ENCODE results near the gene GPR68.
"Not testable (repeated sequence)": the region's sequence is repeated elsewhere in the genome, so short reads cannot be mapped to it uniquely, and the experiment has no call there.

GPR68 gene

DNA sequence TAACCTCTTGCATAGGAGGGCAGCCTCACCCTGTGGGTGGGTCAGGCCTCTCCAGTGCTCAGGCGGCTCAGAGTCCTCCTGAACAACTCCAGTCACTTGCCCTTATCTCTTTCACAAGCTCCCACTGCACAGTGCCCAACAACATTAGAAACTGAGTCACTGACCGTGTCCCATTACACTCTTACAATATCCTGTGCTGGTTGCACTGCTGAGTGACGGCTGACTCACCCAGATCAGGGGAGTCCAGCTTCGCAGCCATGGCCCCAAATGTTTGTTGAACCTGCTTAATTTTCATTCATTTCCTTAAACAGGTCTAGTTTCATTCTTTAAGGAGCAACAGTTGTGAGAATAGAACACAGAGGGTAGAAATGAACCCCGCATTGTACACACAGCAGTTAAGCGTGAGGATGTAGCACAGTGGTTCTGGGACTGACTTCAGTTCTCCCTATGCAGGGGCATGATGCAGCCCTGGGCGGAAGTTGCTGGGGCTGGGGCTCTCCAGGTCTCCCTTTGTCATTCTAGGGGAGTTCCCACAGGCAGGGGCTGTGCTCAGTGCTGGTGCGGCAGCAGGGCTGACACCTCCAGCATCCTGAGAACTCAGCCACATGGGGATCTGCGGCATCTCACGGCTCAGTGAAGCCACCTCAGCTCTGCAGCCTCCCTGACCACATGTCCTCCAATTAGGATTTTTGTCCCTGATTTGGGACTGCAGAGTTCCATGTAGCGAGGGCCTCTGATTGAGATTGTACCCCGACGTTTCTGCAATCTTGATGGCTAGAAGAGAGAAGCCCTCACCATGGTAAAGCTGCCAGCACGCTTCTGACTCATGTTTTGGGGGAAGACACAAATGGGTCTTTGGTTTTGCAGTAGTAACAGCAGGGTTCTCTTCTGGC lies 16.1 kb downstream of the GPR68 start:
- DNase-seq, result peak; percentile 87

DNA sequence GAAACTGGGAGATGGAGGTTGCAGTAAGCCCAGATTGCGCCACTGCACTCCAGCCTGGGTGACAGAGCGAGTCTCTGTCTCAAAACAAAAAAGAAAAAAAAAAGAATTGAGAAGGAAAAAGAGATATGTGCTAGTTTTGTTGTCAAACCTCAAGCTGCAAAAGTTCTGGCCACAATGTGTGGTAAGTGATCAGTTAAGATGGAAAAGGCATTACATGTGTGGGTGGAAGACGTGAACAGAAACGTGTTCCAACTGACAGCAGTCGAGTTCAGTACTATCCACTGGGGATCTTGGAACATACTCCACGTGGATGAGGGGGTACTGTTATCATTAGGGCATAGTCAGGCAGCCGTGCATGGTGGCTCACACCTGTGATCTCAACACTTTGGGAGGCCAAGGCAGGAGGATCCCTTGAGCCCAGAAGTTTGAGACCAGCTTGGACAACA lies 17.3 kb downstream of the GPR68 start:
- no peak for DNase-seq

DNA sequence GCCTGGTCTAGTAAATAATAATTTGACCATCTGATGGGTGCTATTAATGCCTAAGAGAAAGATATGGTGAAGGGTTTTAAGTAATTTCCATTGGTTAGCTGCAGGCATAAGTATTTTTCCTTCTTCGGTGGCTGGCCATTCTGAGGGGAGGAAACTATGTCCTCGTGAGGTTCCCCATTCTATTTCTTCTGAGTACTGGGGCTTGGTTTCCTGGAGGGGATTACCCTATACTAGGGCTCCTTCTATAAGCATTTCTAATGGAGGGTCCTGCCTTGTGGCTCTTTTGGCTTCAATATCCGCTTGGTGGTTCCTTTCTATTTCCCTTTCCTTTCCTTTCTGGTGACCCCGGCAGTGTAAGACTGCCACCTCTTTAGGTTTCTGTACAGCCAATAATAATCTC lies 18.1 kb downstream of the GPR68 start:
- DNase-seq, result not testable (repeated sequence)

DNA sequence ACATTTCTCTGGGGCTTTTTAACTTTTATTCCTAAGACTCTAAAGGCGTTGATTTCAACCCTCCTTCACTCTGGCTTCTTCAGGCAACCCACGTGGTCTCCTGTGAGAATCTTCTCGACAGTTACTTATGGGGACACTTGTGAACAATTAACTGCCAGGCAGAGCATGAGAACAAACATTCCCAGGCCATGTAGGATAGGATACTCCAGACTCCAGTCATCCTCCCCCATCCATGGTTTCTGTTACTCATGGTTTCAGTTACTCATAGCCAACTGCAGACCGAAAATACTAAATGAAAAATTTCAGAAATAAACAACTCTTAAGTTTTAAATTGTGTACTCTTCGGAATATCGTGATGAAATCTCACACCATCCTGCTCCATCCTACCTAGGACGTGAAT lies 19.5 kb downstream of the GPR68 start:
- DNase-seq, result no peak

DNA sequence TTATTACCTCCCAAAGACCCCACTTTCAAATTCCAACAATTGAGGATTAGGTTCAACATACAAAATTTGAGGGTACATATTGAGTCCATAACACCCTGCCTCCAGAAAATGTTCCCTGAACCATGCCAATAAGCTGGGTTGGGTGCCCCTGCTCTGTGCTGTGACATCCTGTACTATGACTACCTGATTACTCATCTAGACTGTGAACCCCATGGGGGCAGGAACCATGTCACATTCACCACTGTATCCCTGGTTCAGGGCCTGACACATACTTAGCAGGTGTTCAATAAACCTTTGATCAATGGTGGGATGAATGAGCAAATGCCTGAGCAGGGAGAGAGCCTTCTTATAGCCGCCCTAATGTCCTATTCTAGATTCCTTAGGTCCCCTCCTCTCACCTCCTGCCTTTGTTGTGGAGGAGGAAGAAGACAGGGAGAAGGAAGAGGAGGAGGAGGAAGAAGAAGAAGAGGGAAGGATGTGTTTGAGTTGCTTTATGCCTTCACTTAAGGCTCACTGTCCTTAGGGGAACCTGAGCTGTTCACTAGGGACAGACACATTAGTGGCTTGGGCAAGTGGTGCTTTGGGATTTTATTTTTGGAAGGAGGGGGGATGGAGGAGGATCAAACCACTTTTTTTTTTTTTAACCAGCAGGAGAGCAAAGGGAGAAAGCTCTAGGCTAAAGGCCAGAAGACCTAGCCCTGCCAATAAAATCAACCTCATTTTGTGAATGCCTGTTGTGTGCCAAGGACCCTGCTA lies 21.3 kb downstream of the GPR68 start:
- DNase-seq, result peak; percentile 44

DNA sequence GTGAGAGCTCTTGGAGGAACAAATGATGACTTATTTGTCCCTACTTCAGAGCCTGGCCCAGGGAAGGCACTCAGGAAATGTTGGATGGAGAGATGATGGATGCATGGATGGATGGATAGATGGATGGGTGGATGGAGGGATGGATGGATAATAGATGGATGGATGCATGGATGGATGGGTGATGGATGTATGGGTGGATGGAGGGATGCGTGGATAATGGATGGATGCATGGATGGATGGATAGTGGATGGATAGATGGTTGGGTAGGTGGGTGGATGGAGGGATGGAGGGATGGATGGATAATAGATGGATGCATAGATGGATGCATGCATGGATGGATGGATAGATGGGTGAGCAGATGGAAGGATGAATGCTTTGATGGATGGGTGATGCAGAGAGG lies 23.2 kb downstream of the GPR68 start:
- DNase-seq, result no peak

DNA sequence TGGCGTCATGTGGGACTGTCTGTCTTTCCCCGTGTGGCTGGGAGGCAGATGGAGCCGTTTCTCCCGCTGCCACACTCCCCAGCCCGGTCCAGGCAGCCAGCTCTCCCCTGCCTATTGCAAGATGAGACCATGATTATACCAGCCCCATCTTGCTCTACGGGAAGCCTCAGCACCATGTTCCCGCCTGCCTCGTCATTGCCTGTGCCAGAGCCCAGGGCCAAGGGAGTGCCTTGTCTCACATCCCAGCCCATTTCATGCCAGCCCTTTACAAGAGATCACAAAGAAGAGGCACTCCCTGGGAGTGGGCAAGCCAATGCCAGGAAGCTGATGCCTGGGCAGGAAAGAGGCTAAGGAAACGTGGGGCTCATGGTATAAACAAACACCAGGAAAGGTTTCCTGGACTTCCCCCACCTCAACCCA lies 23.9 kb downstream of the GPR68 start:
- DNase-seq, result no peak

DNA sequence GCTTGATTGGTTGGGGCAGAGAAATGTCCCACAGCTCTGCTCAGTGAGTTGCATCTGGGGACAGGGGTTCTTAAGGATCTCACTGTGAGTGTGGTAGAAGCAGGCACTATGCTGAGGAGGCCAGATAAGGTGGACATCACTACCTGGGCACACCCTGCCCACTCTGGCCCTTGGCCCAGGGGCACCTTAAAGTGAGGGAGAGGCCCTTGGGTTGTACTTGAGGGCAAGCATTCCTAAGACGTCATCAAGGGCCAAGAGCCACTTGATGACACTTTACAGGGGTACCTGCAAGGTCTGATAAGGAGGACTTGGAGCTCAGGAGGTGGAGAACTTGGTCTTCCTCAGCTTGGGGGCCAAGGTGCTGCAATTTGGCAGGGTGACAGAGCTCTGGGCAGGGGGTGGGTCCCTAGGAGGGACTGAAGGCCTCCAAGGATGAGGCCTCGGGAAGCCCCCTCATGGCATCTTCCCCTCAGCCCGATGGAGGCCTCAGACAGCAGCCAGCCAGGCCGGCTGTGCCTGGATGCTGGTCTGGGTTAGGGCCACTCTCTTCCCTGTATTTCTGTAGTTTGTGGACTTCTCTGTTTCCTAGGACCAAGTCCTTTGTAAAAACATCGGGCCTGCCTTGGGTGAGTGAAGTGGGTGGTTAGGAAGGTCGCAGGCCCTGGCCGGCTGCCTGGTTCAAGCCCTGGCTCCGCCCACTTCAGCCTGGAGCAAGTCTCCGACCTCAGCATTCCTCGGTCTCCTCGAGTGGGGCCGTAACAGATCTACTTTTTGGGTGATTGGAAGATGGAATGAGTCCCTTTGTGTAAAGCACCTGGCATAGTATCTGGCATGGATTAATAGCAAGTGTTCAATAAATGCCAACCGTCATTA lies 24.8 kb downstream of the GPR68 start:
- no peak for DNase-seq

DNA sequence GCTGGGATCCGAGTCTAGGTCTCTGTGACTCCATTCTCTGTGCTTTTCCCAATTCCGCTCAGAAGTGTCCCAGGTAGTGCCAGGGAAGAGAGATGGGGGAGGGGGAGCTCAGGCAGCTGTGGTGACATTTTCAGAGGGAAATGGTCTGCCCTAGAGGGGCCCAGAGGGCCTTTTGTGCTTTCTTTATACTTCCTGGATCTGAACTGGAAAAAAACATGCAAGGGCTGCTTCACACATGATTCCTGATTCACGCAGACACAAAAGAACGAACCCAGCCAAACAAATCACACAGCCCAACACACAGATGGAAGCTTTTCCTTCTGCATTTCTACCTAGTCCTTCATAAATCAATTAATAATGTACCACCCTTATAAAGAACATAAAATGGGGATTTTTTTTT lies 26.5 kb downstream of the GPR68 start:
- DNase-seq, result no peak

DNA sequence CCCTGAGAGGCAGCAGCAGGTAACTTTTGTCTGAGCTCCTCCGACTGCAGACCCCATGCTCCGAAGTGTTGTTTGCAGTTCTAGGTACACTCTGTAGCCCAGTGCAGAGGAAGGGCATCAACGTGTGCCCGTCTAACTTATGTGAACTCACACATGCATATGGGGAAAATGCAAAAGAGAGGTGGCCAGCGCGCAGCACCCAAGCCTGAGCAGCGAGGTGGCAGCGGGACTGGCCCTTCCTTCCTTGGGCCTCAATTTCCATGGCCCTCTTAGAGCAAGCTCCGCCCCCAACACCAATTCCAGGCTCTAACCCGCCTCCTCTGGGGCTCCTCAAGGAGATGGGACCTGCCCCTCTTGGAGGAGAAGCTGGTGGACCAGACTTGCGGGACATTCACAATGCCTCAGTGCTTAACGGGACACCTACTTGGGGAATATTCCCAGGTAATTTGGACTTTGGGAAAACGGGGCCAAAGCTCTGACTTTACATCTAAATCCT lies 27.7 kb downstream of the GPR68 start:
- no peak for DNase-seq

DNA sequence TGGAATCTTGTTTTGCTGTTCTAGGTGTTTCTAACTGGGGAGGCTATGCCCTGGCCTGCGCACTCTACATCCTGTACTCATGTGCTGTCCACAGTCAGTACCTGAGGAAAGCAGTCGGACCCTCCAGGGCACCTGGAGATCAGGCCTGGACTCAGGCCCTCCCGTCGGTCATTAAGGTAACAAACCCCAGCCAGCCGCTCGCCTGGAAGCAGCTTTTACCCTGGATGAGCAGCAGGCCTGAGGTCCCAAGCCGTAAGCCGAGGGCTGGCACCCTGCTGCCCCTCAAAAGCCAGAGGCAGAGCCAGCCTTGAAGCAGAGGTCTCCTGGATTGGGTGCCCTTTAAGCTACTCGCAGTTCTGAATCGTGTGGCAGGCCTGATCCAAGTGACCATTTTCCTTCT lies 29.1 kb downstream of the GPR68 start:
- DNase-seq, result no peak

DNA sequence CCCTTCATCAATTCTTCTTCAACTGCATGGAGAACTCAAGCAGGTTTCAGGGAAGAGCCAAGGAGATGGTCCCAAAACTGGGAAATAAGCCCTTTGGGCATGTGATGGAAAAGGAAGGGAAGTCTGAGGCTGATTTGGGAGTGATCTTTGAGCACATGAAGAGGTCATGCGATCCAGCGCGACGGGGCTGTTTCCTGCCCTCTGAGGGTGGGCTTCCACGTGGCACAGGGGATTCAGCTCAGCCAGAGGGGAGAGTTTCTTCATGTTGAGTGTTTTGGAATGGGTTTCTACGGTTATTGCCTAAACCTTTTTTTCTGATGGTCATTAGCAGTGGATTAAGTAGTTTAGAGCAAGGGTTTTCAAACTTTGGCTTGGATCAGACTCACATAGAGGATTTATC lies 30.2 kb downstream of the GPR68 start:
- DNase-seq, result no peak

DNA sequence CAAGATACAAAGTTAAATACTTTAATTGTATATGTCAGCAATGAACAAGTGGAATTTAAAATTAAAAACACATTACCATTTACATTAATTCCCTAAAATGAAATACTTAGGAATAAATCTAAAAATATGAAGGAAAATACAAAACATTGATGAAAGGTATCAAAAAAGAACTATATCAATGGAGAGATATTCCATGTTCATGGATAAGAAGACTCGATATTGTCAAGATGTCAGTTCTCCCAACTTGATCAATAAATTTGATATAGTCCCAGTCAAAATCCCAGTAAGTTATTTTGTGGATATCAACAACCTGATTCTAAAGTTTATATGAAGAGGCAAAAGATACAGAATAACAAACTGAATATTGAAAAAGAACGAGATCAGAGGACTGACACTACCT lies 33.5 kb downstream of the GPR68 start:
- no peak for DNase-seq

DNA sequence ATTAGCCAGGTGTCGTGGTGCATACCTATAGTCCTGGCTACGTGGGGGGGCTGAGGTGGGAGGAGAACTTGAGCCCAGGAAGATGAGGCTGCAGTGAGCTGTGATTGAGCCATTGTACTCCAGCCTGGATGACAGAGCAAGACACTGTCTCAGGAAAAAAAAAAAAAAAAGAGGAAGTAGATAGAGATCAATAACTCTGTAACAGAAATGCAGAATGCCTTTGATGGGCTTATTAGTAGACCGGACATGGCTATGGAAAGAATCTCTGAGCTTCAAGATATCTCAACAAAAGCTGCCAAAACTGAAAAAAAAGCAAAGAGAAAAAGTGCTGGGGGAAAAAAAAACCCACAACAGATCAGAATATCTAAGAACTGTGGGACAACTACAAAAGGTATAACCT lies 37.5 kb downstream of the GPR68 start:
- DNase-seq, result no peak

DNA sequence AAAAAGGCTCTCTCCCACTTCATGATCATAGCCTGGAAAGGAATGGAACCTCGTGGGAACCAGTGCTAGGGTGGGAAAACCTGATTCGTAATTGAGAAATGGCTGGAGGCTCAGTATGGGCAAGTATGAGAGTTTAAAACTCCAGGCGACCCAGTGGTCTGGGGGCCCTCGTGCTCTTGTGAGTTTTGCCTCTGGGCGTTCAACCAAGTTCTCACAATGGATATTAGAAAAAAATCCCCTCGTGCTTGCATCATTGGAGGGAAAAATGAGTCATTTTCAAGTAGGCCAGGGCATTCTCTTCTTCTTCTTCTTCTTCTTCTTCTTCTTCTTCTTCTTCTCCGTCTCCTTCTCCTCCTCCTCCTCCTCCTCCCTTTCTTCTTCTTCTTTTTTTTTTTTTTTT lies 39.0 kb downstream of the GPR68 start:
- DNase-seq, result no peak

DNA sequence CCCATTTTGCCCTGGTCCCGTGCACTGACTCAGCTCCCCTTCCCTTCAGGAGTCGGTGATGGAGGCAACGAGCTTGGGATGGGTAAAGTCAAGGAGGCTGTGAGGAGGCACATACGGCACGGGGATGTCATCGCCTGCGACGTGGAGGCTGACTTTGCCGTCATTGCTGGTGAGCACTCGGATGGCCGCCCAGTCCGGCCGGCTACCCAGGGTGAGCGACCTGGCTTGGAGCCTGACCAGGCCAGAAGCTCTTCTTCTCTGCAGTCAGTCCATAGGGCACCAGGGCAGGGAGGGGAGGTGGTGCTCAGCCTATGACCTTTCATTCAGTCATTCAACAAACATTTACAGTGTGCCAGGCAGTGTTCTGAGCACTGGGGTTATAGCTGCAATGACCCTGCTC lies 39.8 kb downstream of the GPR68 start:
- no peak for DNase-seq

DNA sequence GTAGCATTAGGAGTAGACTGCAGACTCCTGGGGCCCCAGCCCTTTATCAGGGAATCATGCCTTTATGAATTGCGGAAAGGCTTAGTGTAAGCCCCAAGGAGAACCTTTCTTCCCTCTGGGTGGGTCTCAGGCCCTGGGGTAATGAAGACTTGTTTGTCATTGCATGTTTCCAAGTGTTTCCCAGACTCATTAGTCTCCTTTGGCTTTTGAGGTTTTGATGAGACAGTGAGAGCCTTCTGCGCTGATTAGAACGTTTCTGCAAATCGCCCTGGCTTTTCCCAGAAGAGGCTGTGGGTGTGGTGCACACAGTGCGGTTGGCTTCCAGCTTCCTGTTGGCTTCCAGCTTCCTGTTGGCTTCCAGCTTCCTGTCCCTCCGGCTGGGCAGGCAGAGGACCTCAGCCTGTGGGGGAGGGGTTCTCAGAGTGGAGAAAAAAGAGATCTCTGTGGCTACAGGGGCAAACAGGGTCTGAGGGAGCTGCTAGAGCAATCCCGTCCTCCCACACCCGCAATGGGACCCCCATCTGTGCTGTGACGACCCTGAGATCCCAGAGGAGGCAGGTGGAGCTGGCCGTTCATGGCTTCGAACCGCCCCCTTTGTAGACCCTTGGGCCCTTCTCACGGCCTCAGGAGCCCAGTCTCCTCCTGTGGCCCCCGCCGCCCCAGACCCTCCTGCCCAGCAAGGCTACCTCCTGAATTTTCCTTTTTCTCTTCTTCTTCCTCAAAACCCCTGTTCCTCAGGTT lies 42.1 kb downstream of the GPR68 start:
- DNase-seq, result no peak

DNA sequence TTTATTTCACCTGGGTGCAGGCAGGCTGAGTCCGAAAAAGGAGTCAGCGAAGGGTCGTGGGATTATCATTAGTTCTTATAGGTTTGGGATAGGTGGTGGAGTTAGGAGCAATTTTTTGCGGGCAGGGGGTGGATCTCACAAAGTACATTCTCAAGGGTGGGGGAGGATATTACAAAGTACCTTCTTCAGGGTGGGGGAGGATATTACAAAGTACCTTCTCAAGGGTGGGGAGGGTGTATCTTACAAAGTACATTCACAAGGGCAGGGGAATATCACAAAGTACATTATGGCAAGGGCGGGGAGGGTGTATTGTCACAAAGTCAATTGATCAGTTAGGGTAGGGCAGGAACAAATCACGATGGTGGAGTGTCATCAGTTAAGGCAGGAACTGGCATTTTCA lies 43.7 kb downstream of the GPR68 start:
- not testable (repeated sequence) for DNase-seq

DNA sequence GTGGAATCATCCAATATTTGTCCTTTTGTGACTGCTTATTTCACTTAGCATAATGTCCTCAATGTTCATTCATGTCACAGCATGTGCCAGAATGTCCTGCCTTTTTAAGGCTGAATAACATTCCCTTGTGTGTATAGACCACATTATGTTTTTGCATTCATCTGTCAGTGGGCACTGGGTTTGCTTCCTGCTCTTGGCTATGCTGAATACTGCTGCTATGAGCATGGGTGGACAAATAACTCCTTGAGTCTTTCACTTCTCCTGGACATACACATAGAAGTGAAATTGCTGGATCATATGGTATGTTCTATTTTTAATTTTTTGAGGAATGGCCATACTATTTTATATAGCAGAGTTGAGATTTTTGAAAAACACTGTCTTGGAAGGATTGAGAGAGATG lies 46.9 kb downstream of the GPR68 start:
- no peak for DNase-seq

DNA sequence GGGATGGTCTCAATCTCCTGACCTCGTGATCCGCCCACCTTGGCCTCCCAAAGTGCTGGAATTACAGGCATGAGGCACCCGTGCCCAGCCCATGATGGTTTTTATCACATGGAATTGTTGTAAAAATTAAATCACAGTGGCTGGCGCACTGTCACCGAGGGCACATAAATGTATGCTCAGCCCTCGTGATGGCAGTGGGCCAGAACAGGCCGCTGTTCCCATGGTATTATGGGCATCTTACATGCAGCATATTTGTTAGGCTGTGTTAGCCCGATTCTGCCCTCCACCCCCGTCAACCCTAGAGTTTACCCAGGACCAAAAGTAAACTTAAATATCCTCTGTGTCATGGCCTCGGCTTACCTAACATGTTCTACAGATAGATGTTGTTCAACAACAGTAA lies 48.6 kb downstream of the GPR68 start:
- DNase-seq, result no peak

DNA sequence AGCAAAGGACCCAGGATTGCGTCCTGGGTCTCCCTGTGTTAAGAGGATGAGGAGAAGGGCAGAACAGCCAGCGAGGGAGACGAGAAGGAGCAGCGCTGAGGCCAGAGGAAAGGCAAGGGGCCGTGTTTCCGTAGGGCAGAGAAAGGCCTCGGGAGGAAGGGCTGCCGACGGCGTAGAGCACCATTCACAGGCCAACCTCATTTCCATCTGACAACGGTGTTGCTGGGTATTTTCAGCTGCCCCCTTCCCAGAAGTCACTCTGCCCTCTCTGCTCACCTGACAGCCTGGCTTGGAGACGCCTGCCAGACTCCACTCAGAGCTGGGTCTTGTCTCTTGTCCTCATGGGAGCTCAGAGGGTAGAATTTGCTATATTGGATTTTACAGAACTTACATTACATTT lies 51.4 kb downstream of the GPR68 start:
- DNase-seq, result no peak

DNA sequence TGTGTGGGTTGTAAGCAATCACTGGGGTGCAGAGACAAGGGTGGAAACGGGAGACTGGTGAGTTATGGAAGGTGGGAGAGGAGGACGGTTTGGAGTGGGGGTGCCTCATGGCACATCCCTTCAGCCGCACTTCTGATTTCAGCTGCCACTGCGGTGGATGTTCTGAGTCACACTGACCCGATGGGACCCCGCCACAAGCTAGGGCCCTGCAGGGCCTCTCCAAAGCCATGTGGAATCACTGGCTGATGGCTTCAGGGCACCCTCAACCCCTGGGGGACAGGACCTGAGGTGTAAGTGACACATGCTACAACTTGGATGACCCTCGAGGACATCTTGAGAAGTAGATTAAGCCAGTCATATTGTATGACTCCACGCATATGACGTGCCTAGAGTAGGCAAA lies 53.7 kb downstream of the GPR68 start:
- DNase-seq, result no peak
